H9 (cell line): ENCODE results near the gene SH3GL3. TPM values are rescaled to one million over a fixed set of nuclear protein-coding genes. Genes with fewer than 3 reads are reported as not detected.

Experiments
- DNase-seq: peaks from one replicate; pipeline ENCODE4 v3.0.0-alpha.2; 2017
- H2AFZ ChIP-seq: one replicate; pipeline ENCODE4 v1.6.1; 2013; ENCODE audit warnings: mild to moderate bottlenecking, low read length, control low read depth, moderate library complexity
- H2AK5ac ChIP-seq: 2 replicates; pipeline ENCODE4 v1.6.1; 2013; ENCODE audit warnings: low read length, control low read depth, mixed read lengths; ENCODE audit not compliant: insufficient read length
- H2BK120ac ChIP-seq: one replicate; pipeline ENCODE4 v1.6.1; 2013; ENCODE audit warnings: low read depth, mild to moderate bottlenecking, low read length, control low read depth, inconsistent platforms; ENCODE audit not compliant: poor library complexity, severe bottlenecking
- H2BK12ac ChIP-seq: 2 replicates; pipeline ENCODE4 v1.6.1; 2013; ENCODE audit warnings: low read length, control low read depth, mixed read lengths, low read depth; ENCODE audit not compliant: insufficient read length
- H2BK15ac ChIP-seq: 2 replicates; pipeline ENCODE4 v1.6.1; 2013; ENCODE audit warnings: low read depth, low read length, control low read depth
- H2BK20ac ChIP-seq: one replicate; pipeline ENCODE4 v1.6.1; 2013; ENCODE audit warnings: low read depth, mild to moderate bottlenecking, low read length, control low read depth, inconsistent platforms; ENCODE audit not compliant: poor library complexity, severe bottlenecking
- H2BK5ac ChIP-seq: 2 replicates; pipeline ENCODE4 v1.6.1; 2013; ENCODE audit warnings: low read length, control low read depth, mixed read lengths; ENCODE audit not compliant: insufficient read length
- H3K14ac ChIP-seq: 2 replicates; pipeline ENCODE4 v1.6.1; 2013; ENCODE audit warnings: low read length, control low read depth; ENCODE audit not compliant: insufficient read depth
- H3K18ac ChIP-seq: 2 replicates; pipeline ENCODE4 v1.6.1; 2013; ENCODE audit warnings: low read depth, mild to moderate bottlenecking, mixed read lengths, low read length, control low read depth; ENCODE audit not compliant: insufficient read length
- H3K23ac ChIP-seq: 2 replicates; pipeline ENCODE4 v1.6.1; 2013; ENCODE audit warnings: low read length, control low read depth, mixed read lengths, low read depth; ENCODE audit not compliant: insufficient read length
- H3K23me2 ChIP-seq: 2 replicates; pipeline ENCODE4 v1.6.1; 2013; ENCODE audit warnings: low read depth, mild to moderate bottlenecking, mixed read lengths, low read length, control low read depth; ENCODE audit not compliant: insufficient read length, poor library complexity, severe bottlenecking
- H3K27ac ChIP-seq: 2 replicates; pipeline ENCODE4 v1.5.1; 2013; ENCODE audit warnings: low read length, control low read depth, mixed read lengths, low read depth; ENCODE audit not compliant: insufficient read length
- H3K27me3 ChIP-seq: 2 replicates; pipeline ENCODE4 v1.6.1; 2013; ENCODE audit warnings: low read length, control low read depth, inconsistent platforms; ENCODE audit not compliant: insufficient read depth
- H3K4ac ChIP-seq: 2 replicates; pipeline ENCODE4 v1.6.1; 2013; ENCODE audit warnings: low read depth, mild to moderate bottlenecking, control low read depth, inconsistent platforms, low read length, moderate library complexity
- H3K4me1 ChIP-seq: 2 replicates; pipeline ENCODE4 v1.6.1; 2013; ENCODE audit warnings: low read length, control low read depth, inconsistent platforms; ENCODE audit not compliant: insufficient read depth
- H3K4me2 ChIP-seq: 2 replicates; pipeline ENCODE4 v1.6.1; 2013; ENCODE audit warnings: low read length, control low read depth, mixed read lengths; ENCODE audit not compliant: insufficient read length, insufficient read depth
- H3K56ac ChIP-seq: 2 replicates; pipeline ENCODE4 v1.6.1; 2013; ENCODE audit warnings: low read depth, mild to moderate bottlenecking, mixed read lengths, low read length, control low read depth; ENCODE audit not compliant: insufficient read length
- H3K79me1 ChIP-seq: 2 replicates; pipeline ENCODE4 v1.6.1; 2013; ENCODE audit warnings: low read depth, mild to moderate bottlenecking, moderate library complexity, low read length, control low read depth, inconsistent platforms; ENCODE audit not compliant: insufficient read depth, poor library complexity, severe bottlenecking
- H3K79me2 ChIP-seq: 2 replicates; pipeline ENCODE4 v1.6.1; 2013; ENCODE audit warnings: low read length, control low read depth, inconsistent platforms; ENCODE audit not compliant: insufficient read depth
- H3K9ac ChIP-seq: 2 replicates; pipeline ENCODE4 v1.6.1; 2013; ENCODE audit warnings: low read length, control low read depth, mixed read lengths; ENCODE audit not compliant: insufficient read length; ENCODE audit errors: extremely low read depth
- H3K9me3 ChIP-seq: one replicate; pipeline ENCODE4 v1.6.1; 2013; ENCODE audit warnings: low read depth, low read length, inconsistent platforms; ENCODE audit not compliant: control insufficient read depth
- H3T11ph ChIP-seq: one replicate; pipeline ENCODE4 v1.6.1; 2013; ENCODE audit warnings: mild to moderate bottlenecking, low read length, control low read depth, inconsistent platforms
- H4K20me1 ChIP-seq: one replicate; pipeline ENCODE4 v1.6.1; 2013; ENCODE audit not compliant: control insufficient read depth, insufficient read length, insufficient read depth
- H4K5ac ChIP-seq: 2 replicates; pipeline ENCODE4 v1.6.1; 2013; ENCODE audit warnings: low read depth, mild to moderate bottlenecking, mixed read lengths, low read length, control low read depth; ENCODE audit not compliant: insufficient read length
- H4K8ac ChIP-seq: replicated peaks from 2 replicates; pipeline ENCODE4 v1.6.1; 2013; ENCODE audit warnings: low read length, control low read depth, mixed read lengths, low read depth; ENCODE audit not compliant: insufficient read length
- H4K91ac ChIP-seq: 2 replicates; pipeline ENCODE4 v1.6.1; 2013; ENCODE audit warnings: low read depth, mild to moderate bottlenecking, moderate library complexity, mixed read lengths, low read length, control low read depth; ENCODE audit not compliant: insufficient read length
- H3K27ac Mint-ChIP-seq, 3 experiments: 2 replicates in 2 of 3; 3 replicates in 1 of 3; pipeline ENCODE4 v1.8.0; 2020 to 2021; ENCODE audit warnings: mixed read lengths in 3 of 3, mild to moderate bottlenecking in 1 of 3, moderate library complexity in 1 of 3
- H3K27me3 Mint-ChIP-seq: 2 replicates; pipeline ENCODE4 v1.8.0; 2021; ENCODE audit warnings: low read depth, mild to moderate bottlenecking, moderate library complexity, mixed read lengths
- H3K36me3 Mint-ChIP-seq, 3 experiments: 2 replicates in 2 of 3; 3 replicates in 1 of 3; pipeline ENCODE4 v1.8.0; 2020 to 2021; ENCODE audit warnings: low read depth in 3 of 3, mixed read lengths in 3 of 3; ENCODE audit not compliant: insufficient read depth in 1 of 3
- H3K4me1 Mint-ChIP-seq, 2 experiments: 2 replicates each; pipeline ENCODE4 v1.8.0; 2020; ENCODE audit warnings: mixed read lengths in 2 of 2
- H3K4me3 Mint-ChIP-seq, 2 experiments: 2 replicates in 1 of 2; 3 replicates in 1 of 2; pipeline ENCODE4 v1.8.0; 2020 to 2021; ENCODE audit warnings: mild to moderate bottlenecking in 2 of 2, mixed read lengths in 2 of 2, moderate library complexity in 1 of 2
- H3K9me3 Mint-ChIP-seq, 2 experiments: 2 replicates in 1 of 2; 3 replicates in 1 of 2; pipeline ENCODE4 v1.8.0; 2020; ENCODE audit warnings: mild to moderate bottlenecking in 2 of 2, mixed read lengths in 2 of 2, moderate library complexity in 1 of 2
- CTCF ChIP-seq: fragments of 200-600 bp; sonication (generic); conservative IDR thresholded peaks from 3 replicates; pipeline ENCODE4 v1.8.0; 2021; ENCODE audit warnings: antibody characterized with exemption, mild to moderate bottlenecking
- WGBS: extraction: QIAGEN DNeasy Blood & Tissue Kit; methylation state at CpG from one replicate; pipeline ENCODE4 v1.1.7; 2013; ENCODE audit warnings: missing lambda C conversion rate, low lambda C conversion rate, mixed read lengths; ENCODE audit not compliant: insufficient read length; ENCODE audit errors: extremely low coverage; 5-methylcytosine and 5-hydroxymethylcytosine counted together
- total RNA-seq: library from RNA; stranded (reverse); gene quantifications from 2 replicates; pipeline ENCODE4 v1.2.1, GENCODE V29; 2021

The SH3GL3 gene
- total RNA-seq, 1 experiment from 2014 or later, result 11.2 TPM

DNA sequence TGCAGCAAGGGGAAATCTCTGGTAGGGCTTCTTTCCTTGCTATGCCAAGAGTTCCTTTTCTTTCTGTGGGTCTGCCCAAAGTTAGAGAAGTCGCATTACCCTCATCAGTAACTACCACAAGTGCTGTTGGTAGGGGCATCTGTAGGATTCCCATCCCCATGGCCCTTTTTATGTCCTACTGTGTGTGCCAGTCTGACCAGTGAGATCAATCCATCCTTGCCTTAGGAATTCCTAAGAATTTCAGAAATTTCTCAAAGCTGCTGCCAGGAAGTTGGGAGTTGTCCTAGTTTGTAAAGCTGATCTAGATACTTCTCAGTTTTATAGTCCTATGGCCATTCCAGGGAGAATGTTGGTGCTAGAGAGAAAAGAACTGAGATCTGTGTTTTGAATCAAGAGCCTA, 36.5 kb downstream of the SH3GL3 start:
- no peak overlapping the region for H3K27ac Mint-ChIP-seq
- H4K20me1 ChIP-seq, result no peaks in the 10 kb centered on the region
- H2AK5ac ChIP-seq, result no peak overlapping the region
- H3K4me1 Mint-ChIP-seq, result peaks cover 2 to 3% of the 10 kb centered on the region in 2 experiments; a peak in 2 of 4 replicates
- no peak overlapping the region for H3K4me3 Mint-ChIP-seq
- H3K27ac ChIP-seq, result no peak overlapping the region
- no peak overlapping the region for H3K23ac ChIP-seq
- no peak overlapping the region for H2BK5ac ChIP-seq
- H3K27me3 ChIP-seq, result no peaks in the 10 kb centered on the region
- no peak overlapping the region for H3K18ac ChIP-seq
- DNase-seq, result no peak
- no peaks in the 10 kb centered on the region for H3K23me2 ChIP-seq
- H2BK15ac ChIP-seq, result no peak overlapping the region
- peaks cover 7 to 16% of the 10 kb centered on the region in 2 experiments; a peak in 4 of 5 replicates for H3K9me3 Mint-ChIP-seq
- peaks cover 3 to 24% (median 5%) of the 10 kb centered on the region in 3 experiments; a peak in 6 of 7 replicates for H3K36me3 Mint-ChIP-seq
- H3K4ac ChIP-seq, result no peak overlapping the region
- H4K91ac ChIP-seq, result no peak overlapping the region
- no peak overlapping the region for H3K9ac ChIP-seq
- H3K27me3 Mint-ChIP-seq, result no peaks in the 10 kb centered on the region
- H3K79me1 ChIP-seq, result no peaks in the 10 kb centered on the region
- H3K79me2 ChIP-seq, result no peaks in the 10 kb centered on the region
- no peak overlapping the region for H2AFZ ChIP-seq
- H3K56ac ChIP-seq, result no peak overlapping the region
- H3K4me2 ChIP-seq, result no peak overlapping the region
- no peak overlapping the region for H2BK120ac ChIP-seq
- H3K14ac ChIP-seq, result no peak overlapping the region
- H3K4me1 ChIP-seq, result peaks cover 3% of the 10 kb centered on the region; the same call in 1 of the 2 replicates
- no peak for TF ChIP-seq CTCF
- no peak overlapping the region for H4K8ac ChIP-seq
- no peak overlapping the region for H2BK20ac ChIP-seq
- WGBS, result no CpG with 5 or more reads among the region's 1 CpG
- no peak overlapping the region for H2BK12ac ChIP-seq
- H3T11ph ChIP-seq, result no peak overlapping the region
- no peak overlapping the region for H4K5ac ChIP-seq
- no peaks in the 10 kb centered on the region for H3K9me3 ChIP-seq
